ENCODE data around the gene COL5A2.

The COL5A2 gene

GRCh38 chr2:189022053-189022481, 157.5 kb downstream of the COL5A2 start:
- no peak for DNase-seq (ENCODE audit: extremely low spot score)
- ChIA-PET CTCF (interaction anchor here (1.2 kb wide), 1 partner anchor 9 kb away, joined by 3 read pairs; no protein-coding TSS in a partner anchor), POLR2A (no interaction called here)
- no peak for TF ChIP-seq CTCF (IDR thresholded peaks at IDR 0.05; ENCODE audit: control extremely low read depth, extremely low read depth, low read depth, missing control alignments)

- POLR2A ChIA-PET, result no interaction called here
- CTCF ChIA-PET, result interaction anchor here (1.0 kb wide), 1 partner anchor 10 kb away, joined by 3 read pairs; no protein-coding TSS in a partner anchor
- DNase-seq (ENCODE audit: extremely low spot score), result no peak
- no peak for TF ChIP-seq CTCF (IDR thresholded peaks at IDR 0.05; ENCODE audit: control extremely low read depth, extremely low read depth, low read depth, missing control alignments)
Measured at GRCh38 chr2:189020179-189020578, 159.4 kb downstream of the COL5A2 start.

GRCh38 chr2:189018631-189019030, 160.9 kb downstream of the COL5A2 start:
- POLR2A ChIA-PET, result no interaction called here
- DNase-seq (ENCODE audit: extremely low spot score), result no peak
- no peak for TF ChIP-seq CTCF (IDR thresholded peaks at IDR 0.05; ENCODE audit: control extremely low read depth, extremely low read depth, low read depth, missing control alignments)
- CTCF ChIA-PET, result no interaction called here

- TF ChIP-seq CTCF (IDR thresholded peaks at IDR 0.05; ENCODE audit: control extremely low read depth, extremely low read depth, low read depth, missing control alignments), result no peak
- POLR2A ChIA-PET, result no interaction called here
- no peak for DNase-seq (ENCODE audit: extremely low spot score)
- CTCF ChIA-PET, result no interaction called here
Measured at GRCh38 chr2:189016311-189016861, 163.2 kb downstream of the COL5A2 start.

GRCh38 chr2:189015359-189015758, 164.2 kb downstream of the COL5A2 start:
- CTCF ChIA-PET, result no interaction called here
- no peak for DNase-seq (ENCODE audit: extremely low spot score)
- no peak for TF ChIP-seq CTCF (IDR thresholded peaks at IDR 0.05; ENCODE audit: control extremely low read depth, extremely low read depth, low read depth, missing control alignments)
- POLR2A ChIA-PET, result no interaction called here

GRCh38 chr2:189014449-189015138, 165.0 kb downstream of the COL5A2 start:
- TF ChIP-seq CTCF (IDR thresholded peaks at IDR 0.05; ENCODE audit: control extremely low read depth, extremely low read depth, low read depth, missing control alignments), result no peak
- DNase-seq (ENCODE audit: extremely low spot score), result no peak
- ChIA-PET POLR2A (no interaction called here), CTCF (interaction anchor here (0.8 to 1.5 kb wide), 2 partner anchors 21 to 23 kb away, joined by 3 read pairs; no protein-coding TSS in a partner anchor)

Measured in GM10248 (cell line).